Activated naive CD4-positive, alpha-beta T cell treated with anti-CD3 and anti-CD28 coated beads, Interleukin-2, amount 50 U/mL, for 24 hours (primary cell): ENCODE data around the gene TTC4.
A peak's percentile ranks its signal among the peaks of the same experiment; 100 is the strongest.
"Not testable (repeated sequence)": the region's sequence is repeated elsewhere in the genome, so short reads cannot be mapped to it uniquely, and the experiment has no call there.

ENCODE experiments used
- H3K27ac Mint-ChIP-seq: one replicate; pipeline ENCODE4 v1.8.0; 2021; ENCODE audit warnings: mild to moderate bottlenecking, mixed read lengths
- H3K27me3 Mint-ChIP-seq: one replicate; pipeline ENCODE4 v1.8.0; 2021; ENCODE audit warnings: mixed read lengths
- H3K36me3 Mint-ChIP-seq: one replicate; pipeline ENCODE4 v1.8.0; 2021; ENCODE audit warnings: mixed read lengths
- H3K4me1 Mint-ChIP-seq: one replicate; pipeline ENCODE4 v1.8.0; 2021; ENCODE audit warnings: mixed read lengths
- H3K4me3 Mint-ChIP-seq: one replicate; pipeline ENCODE4 v1.8.0; 2021; ENCODE audit warnings: mild to moderate bottlenecking, mixed read lengths
- H3K9me3 Mint-ChIP-seq: one replicate; pipeline ENCODE4 v1.8.0; 2021; ENCODE audit warnings: mixed read lengths

Gene TTC4

GRCh38 chr1:54754486-54755285 lies 39.0 kb downstream of the TTC4 start:
- H3K9me3 Mint-ChIP-seq, result no peaks in the 10 kb centered on the region
- H3K36me3 Mint-ChIP-seq, result peaks cover 3% of the 10 kb centered on the region
- no peak overlapping the region for H3K27ac Mint-ChIP-seq
- H3K4me1 Mint-ChIP-seq, result no peaks in the 10 kb centered on the region
- no peak overlapping the region for H3K4me3 Mint-ChIP-seq
- H3K27me3 Mint-ChIP-seq, result no peaks in the 10 kb centered on the region

GRCh38 chr1:54757833-54758232 lies 42.2 kb downstream of the TTC4 start:
- H3K4me1 Mint-ChIP-seq, result peaks cover 7% of the 10 kb centered on the region
- H3K36me3 Mint-ChIP-seq, result peaks cover 3% of the 10 kb centered on the region
- no peak overlapping the region for H3K27ac Mint-ChIP-seq
- no peaks in the 10 kb centered on the region for H3K27me3 Mint-ChIP-seq
- no peaks in the 10 kb centered on the region for H3K9me3 Mint-ChIP-seq
- H3K4me3 Mint-ChIP-seq, result no peak overlapping the region

GRCh38 chr1:54758678-54759348 lies 43.2 kb downstream of the TTC4 start:
- Mint-ChIP-seq H3K4me3 (no peak overlapping the region), H3K27me3 (no peaks in the 10 kb centered on the region), H3K36me3 (peaks cover 3% of the 10 kb centered on the region), H3K4me1 (peaks cover 15% of the 10 kb centered on the region), H3K9me3 (no peaks in the 10 kb centered on the region), H3K27ac (no peak overlapping the region)

- Mint-ChIP-seq H3K9me3 (no peaks in the 10 kb centered on the region), H3K27me3 (no peaks in the 10 kb centered on the region), H3K4me1 (peaks cover 22% of the 10 kb centered on the region), H3K4me3 (peak overlapping the region; percentile 95), H3K36me3 (no peaks in the 10 kb centered on the region), H3K27ac (peak overlapping the region; percentile 97)
These were observed 48.1 kb downstream of the TTC4 start for GRCh38 chr1:54763816-54764132.

GRCh38 chr1:54764133-54764921 lies 48.7 kb downstream of the TTC4 start, which contains the start of gene PARS2:
TSS of gene PARS2 (minus strand) at chr1:54764523. CDS start at chr1:54759161, 5,362 bp downstream.
- no peaks in the 10 kb centered on the region for H3K36me3 Mint-ChIP-seq
- peaks cover 22% of the 10 kb centered on the region for H3K4me1 Mint-ChIP-seq
- H3K4me3 Mint-ChIP-seq, result peak within 1 kb of the TSS; percentile 95
- H3K27me3 Mint-ChIP-seq, result no peaks in the 10 kb centered on the region
- no peaks in the 10 kb centered on the region for H3K9me3 Mint-ChIP-seq
- H3K27ac Mint-ChIP-seq, result peak within 1 kb of the TSS; percentile 97

- Mint-ChIP-seq H3K27me3 (no peaks in the 10 kb centered on the region), H3K9me3 (no peaks in the 10 kb centered on the region), H3K27ac (peak overlapping the region; percentile 97), H3K4me1 (peaks cover 22% of the 10 kb centered on the region), H3K4me3 (peak overlapping the region; percentile 95), H3K36me3 (no peaks in the 10 kb centered on the region)
These were observed 49.4 kb downstream of the TTC4 start for GRCh38 chr1:54764922-54765561.

- Mint-ChIP-seq H3K4me1 (peaks cover 17% of the 10 kb centered on the region), H3K27me3 (no peaks in the 10 kb centered on the region), H3K4me3 (no peak overlapping the region), H3K27ac (no peak overlapping the region), H3K9me3 (no peaks in the 10 kb centered on the region), H3K36me3 (no peaks in the 10 kb centered on the region)
These were observed 51.1 kb downstream of the TTC4 start for GRCh38 chr1:54766726-54767125.

GRCh38 chr1:54767526-54767925 lies 51.9 kb downstream of the TTC4 start:
- Mint-ChIP-seq H3K27me3 (no peaks in the 10 kb centered on the region), H3K36me3 (no peaks in the 10 kb centered on the region), H3K27ac (no peak overlapping the region), H3K4me3 (no peak overlapping the region), H3K4me1 (peaks cover 17% of the 10 kb centered on the region), H3K9me3 (no peaks in the 10 kb centered on the region)

GRCh38 chr1:54768093-54768492 lies 52.4 kb downstream of the TTC4 start:
- Mint-ChIP-seq H3K27ac (no peak overlapping the region), H3K36me3 (no peaks in the 10 kb centered on the region), H3K9me3 (no peaks in the 10 kb centered on the region), H3K4me1 (peaks cover 12% of the 10 kb centered on the region), H3K4me3 (no peak overlapping the region), H3K27me3 (no peaks in the 10 kb centered on the region)

GRCh38 chr1:54772951-54773350 lies 57.3 kb downstream of the TTC4 start:
- no peaks in the 10 kb centered on the region for H3K36me3 Mint-ChIP-seq
- no peak overlapping the region for H3K4me3 Mint-ChIP-seq
- H3K27ac Mint-ChIP-seq, result no peak overlapping the region
- H3K4me1 Mint-ChIP-seq, result no peaks in the 10 kb centered on the region
- no peaks in the 10 kb centered on the region for H3K27me3 Mint-ChIP-seq
- no peaks in the 10 kb centered on the region for H3K9me3 Mint-ChIP-seq

GRCh38 chr1:54774820-54775498 lies 59.3 kb downstream of the TTC4 start:
- no peaks in the 10 kb centered on the region for H3K27me3 Mint-ChIP-seq
- H3K36me3 Mint-ChIP-seq, result peaks cover 2% of the 10 kb centered on the region
- H3K9me3 Mint-ChIP-seq, result no peaks in the 10 kb centered on the region
- no peak overlapping the region for H3K27ac Mint-ChIP-seq
- H3K4me1 Mint-ChIP-seq, result no peaks in the 10 kb centered on the region
- no peak overlapping the region for H3K4me3 Mint-ChIP-seq

GRCh38 chr1:54775828-54776721 lies 60.4 kb downstream of the TTC4 start:
- not testable (repeated sequence) for H3K4me3 Mint-ChIP-seq, H3K36me3 Mint-ChIP-seq, H3K27ac Mint-ChIP-seq, H3K27me3 Mint-ChIP-seq, H3K4me1 Mint-ChIP-seq, H3K9me3 Mint-ChIP-seq

- H3K4me3 Mint-ChIP-seq, result no peak overlapping the region
- H3K9me3 Mint-ChIP-seq, result no peaks in the 10 kb centered on the region
- H3K27ac Mint-ChIP-seq, result no peak overlapping the region
- peaks cover 5% of the 10 kb centered on the region for H3K36me3 Mint-ChIP-seq
- H3K27me3 Mint-ChIP-seq, result no peaks in the 10 kb centered on the region
- no peaks in the 10 kb centered on the region for H3K4me1 Mint-ChIP-seq
These were observed 61.4 kb downstream of the TTC4 start for GRCh38 chr1:54777011-54777410.

- no peak overlapping the region for H3K4me3 Mint-ChIP-seq
- no peaks in the 10 kb centered on the region for H3K9me3 Mint-ChIP-seq
- no peak overlapping the region for H3K27ac Mint-ChIP-seq
- H3K4me1 Mint-ChIP-seq, result no peaks in the 10 kb centered on the region
- H3K27me3 Mint-ChIP-seq, result no peaks in the 10 kb centered on the region
- peaks cover 5% of the 10 kb centered on the region for H3K36me3 Mint-ChIP-seq
These were observed 61.8 kb downstream of the TTC4 start for GRCh38 chr1:54777431-54777830.
